ENCODE results near the gene PNMA8B. TPM values are rescaled to one million over a fixed set of nuclear protein-coding genes. Genes with fewer than 3 reads are reported as not detected.

The PNMA8B gene
- total RNA-seq, 1 donor from 2014 or later = 1.5 TPM

GRCh38 chr19:46481223-46481848 lies 14.3 kb downstream of the PNMA8B start:
- TF ChIP-seq, protein P1, sequence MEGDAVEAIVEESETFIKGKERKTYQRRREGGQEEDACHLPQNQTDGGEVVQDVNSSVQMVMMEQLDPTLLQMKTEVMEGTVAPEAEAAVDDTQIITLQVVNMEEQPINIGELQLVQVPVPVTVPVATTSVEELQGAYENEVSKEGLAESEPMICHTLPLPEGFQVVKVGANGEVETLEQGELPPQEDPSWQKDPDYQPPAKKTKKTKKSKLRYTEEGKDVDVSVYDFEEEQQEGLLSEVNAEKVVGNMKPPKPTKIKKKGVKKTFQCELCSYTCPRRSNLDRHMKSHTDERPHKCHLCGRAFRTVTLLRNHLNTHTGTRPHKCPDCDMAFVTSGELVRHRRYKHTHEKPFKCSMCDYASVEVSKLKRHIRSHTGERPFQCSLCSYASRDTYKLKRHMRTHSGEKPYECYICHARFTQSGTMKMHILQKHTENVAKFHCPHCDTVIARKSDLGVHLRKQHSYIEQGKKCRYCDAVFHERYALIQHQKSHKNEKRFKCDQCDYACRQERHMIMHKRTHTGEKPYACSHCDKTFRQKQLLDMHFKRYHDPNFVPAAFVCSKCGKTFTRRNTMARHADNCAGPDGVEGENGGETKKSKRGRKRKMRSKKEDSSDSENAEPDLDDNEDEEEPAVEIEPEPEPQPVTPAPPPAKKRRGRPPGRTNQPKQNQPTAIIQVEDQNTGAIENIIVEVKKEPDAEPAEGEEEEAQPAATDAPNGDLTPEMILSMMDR (IDR thresholded peaks at IDR 0.05) = no peak
- no peak for ATAC-seq
- DNase-seq = no peak
- no peaks in the 10 kb centered on the region for H3K9me3 ChIP-seq
- H3K4me3 ChIP-seq = no peak overlapping the region
- H3K27me3 ChIP-seq (ENCODE audit: low read depth) = no peaks in the 10 kb centered on the region
- intact Hi-C loops (cut with DNase I) = loop anchor here (10.0 kb wide), 1 partner anchor 77 kb away; no protein-coding TSS in a partner anchor
- peak overlapping the region; percentile 62 for H3K27ac ChIP-seq
- no peaks in the 10 kb centered on the region for H3K4me1 ChIP-seq
- H3K36me3 ChIP-seq = no peaks in the 10 kb centered on the region

- no peak overlapping the region for H3K4me3 ChIP-seq
- H3K4me1 ChIP-seq = no peaks in the 10 kb centered on the region
- ATAC-seq (peak; percentile 21 to 62), DNase-seq (no peak)
- intact Hi-C loops (cut with DNase I) = loop anchor here (10.0 kb wide), 1 partner anchor 76 kb away; no protein-coding TSS in a partner anchor
- TF ChIP-seq, protein P1 (IDR thresholded peaks at IDR 0.05) = no peak
- H3K27me3 ChIP-seq (ENCODE audit: low read depth) = no peaks in the 10 kb centered on the region
- H3K36me3 ChIP-seq = no peaks in the 10 kb centered on the region
- H3K9me3 ChIP-seq = no peaks in the 10 kb centered on the region
- H3K27ac ChIP-seq = peak overlapping the region; percentile 62
Observed at GRCh38 chr19:46480415-46480814, 15.3 kb downstream of the PNMA8B start.

DNA sequence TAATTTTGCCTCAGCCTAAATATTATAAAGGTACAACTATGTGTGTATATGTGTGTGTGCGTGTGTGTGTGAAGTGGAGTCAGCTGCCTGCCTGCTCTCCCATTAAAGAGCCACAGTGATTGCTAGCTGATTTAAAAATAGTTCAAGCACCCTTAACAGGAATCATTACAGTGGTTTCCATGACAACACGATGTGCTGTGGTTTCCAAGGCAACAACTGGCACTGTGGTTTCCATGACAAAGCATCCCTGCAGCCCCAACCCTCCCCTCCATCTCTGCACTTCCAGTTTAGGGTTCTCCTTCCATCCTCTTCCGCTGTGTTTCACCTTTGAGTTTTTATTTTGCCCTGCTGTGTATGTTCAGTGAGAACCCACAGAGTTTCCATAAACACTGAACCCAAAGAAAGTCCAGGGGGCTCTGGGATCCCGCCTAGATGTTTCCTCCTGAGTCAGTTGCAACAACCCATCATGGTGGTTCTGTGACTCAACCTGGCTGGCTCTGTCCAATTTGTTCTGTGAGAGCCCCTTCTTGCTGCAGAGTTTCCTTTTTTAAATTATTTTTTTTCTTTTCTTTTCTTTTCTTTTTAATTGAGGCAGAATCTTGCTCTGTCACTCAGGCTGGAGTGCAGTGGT lies 17.2 kb downstream of the PNMA8B start:
- intact Hi-C loops (cut with DNase I) = no loop called here
- TF ChIP-seq, protein P1 (IDR thresholded peaks at IDR 0.05) = no peak
- H3K9me3 ChIP-seq = no peaks in the 10 kb centered on the region
- H3K27ac ChIP-seq = no peak overlapping the region
- no peaks in the 10 kb centered on the region for H3K36me3 ChIP-seq
- peaks cover 5% of the 10 kb centered on the region for H3K4me1 ChIP-seq
- peaks cover 6% of the 10 kb centered on the region for H3K27me3 ChIP-seq (ENCODE audit: low read depth)
- DNase-seq (no peak), ATAC-seq (no peak)
- H3K4me3 ChIP-seq = no peak overlapping the region

DNA sequence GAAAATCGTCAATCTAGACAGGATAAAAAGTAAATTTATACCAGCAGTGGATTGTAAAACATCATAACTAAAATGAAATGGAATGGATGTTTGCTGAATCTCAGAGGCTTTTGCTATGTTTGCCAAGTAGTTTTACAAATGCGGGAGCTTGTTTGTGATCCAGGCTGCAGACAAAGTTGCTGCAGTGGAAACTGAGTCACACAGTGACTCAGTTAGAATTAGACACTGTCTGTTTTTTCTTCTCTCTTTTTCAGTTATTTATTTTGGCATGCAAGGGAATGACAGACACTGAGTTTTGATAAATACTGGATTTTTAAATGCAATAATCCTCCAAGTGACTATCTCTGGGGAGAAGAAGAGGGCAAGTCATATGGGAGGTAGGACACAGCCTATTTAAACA lies 19.7 kb downstream of the PNMA8B start:
- no peaks in the 10 kb centered on the region for H3K9me3 ChIP-seq
- H3K27ac ChIP-seq = no peak overlapping the region
- TF ChIP-seq, protein P1 (IDR thresholded peaks at IDR 0.05) = no peak
- intact Hi-C loops (cut with DNase I) = no loop called here
- H3K36me3 ChIP-seq = no peaks in the 10 kb centered on the region
- ATAC-seq (no peak), DNase-seq (no peak)
- peaks cover 13% of the 10 kb centered on the region for H3K4me1 ChIP-seq
- H3K27me3 ChIP-seq (ENCODE audit: low read depth) = peaks cover 18% of the 10 kb centered on the region
- H3K4me3 ChIP-seq = no peak overlapping the region

DNA sequence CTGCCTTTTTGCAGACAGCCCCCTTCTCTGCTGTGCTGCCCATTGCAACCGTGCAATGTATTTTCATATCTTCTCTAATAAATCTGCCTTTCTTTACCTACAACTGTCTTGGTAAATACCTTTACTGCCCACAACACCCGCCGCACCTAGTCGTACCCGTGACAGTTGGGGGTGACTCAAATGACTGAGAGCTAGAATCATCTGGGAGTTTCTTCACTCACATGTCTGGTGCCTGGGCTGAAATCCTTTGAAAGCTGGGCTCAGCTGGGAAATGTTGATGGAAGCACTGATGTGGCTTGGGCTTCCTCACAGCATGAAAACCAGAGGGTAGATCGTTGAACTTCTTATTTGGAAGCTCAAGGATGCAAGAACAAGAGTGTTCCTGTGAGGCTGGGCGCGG lies 21.5 kb downstream of the PNMA8B start:
- DNase-seq = no peak
- no peak for ATAC-seq
- Histone ChIP-seq H3K4me3 (no peak overlapping the region), H3K9me3 (no peaks in the 10 kb centered on the region), H3K27me3 (ENCODE audit: low read depth) (peaks cover 27% of the 10 kb centered on the region), H3K36me3 (no peaks in the 10 kb centered on the region), H3K27ac (no peak overlapping the region), H3K4me1 (peaks cover 14% of the 10 kb centered on the region)
- intact Hi-C loops (cut with DNase I) = no loop called here
- TF ChIP-seq, protein P1 (IDR thresholded peaks at IDR 0.05) = no peak
